K562 (cell line): Measurements from ENCODE around the gene ZNF41.

Experiments
- POLR2A ChIP-seq: fragments of 450-650 bp; conservative IDR thresholded peaks from 2 replicates; pipeline ENCODE4 v1.6.1; 2016
- TF ChIP-seq, protein P1 (sequence below): fragments of 450-650 bp; formaldehyde crosslinking; IDR thresholded peaks from 2 replicates; pipeline ENCODE4 v1.4.0; 2022; ENCODE audit warnings: missing genetic modification characterization
- TF ChIP-seq, protein P2 (sequence below), 3 experiments: IDR thresholded peaks in 2 of 3; conservative IDR thresholded peaks in 1 of 3; 2 replicates each; pipeline ENCODE4 v1.5.1; 2011 to 2012; ENCODE audit warnings: low read length in 3 of 3, mild to moderate bottlenecking in 3 of 3, control low read depth in 2 of 3, improper control_type of control experiment in 1 of 3, inconsistent platforms in 1 of 3, low read depth in 1 of 3, mixed read lengths in 1 of 3, moderate library complexity in 1 of 3; ENCODE audit not compliant: insufficient read depth in 2 of 3

GRCh38 chrX:47499293-47499692 is 16.3 kb upstream of the ZNF41 start:
- TF ChIP-seq, protein P1, sequence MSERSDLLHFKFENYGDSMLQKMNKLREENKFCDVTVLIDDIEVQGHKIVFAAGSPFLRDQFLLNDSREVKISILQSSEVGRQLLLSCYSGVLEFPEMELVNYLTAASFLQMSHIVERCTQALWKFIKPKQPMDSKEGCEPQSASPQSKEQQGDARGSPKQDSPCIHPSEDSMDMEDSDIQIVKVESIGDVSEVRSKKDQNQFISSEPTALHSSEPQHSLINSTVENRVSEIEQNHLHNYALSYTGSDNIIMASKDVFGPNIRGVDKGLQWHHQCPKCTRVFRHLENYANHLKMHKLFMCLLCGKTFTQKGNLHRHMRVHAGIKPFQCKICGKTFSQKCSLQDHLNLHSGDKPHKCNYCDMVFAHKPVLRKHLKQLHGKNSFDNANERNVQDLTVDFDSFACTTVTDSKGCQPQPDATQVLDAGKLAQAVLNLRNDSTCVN = no peak
- TF ChIP-seq, protein P2, sequence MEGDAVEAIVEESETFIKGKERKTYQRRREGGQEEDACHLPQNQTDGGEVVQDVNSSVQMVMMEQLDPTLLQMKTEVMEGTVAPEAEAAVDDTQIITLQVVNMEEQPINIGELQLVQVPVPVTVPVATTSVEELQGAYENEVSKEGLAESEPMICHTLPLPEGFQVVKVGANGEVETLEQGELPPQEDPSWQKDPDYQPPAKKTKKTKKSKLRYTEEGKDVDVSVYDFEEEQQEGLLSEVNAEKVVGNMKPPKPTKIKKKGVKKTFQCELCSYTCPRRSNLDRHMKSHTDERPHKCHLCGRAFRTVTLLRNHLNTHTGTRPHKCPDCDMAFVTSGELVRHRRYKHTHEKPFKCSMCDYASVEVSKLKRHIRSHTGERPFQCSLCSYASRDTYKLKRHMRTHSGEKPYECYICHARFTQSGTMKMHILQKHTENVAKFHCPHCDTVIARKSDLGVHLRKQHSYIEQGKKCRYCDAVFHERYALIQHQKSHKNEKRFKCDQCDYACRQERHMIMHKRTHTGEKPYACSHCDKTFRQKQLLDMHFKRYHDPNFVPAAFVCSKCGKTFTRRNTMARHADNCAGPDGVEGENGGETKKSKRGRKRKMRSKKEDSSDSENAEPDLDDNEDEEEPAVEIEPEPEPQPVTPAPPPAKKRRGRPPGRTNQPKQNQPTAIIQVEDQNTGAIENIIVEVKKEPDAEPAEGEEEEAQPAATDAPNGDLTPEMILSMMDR (IDR thresholded peaks at IDR 0.05 in 2 of 3, conservative IDR thresholded peaks at IDR 0.05 in 1 of 3; ENCODE audit: insufficient read depth in 2 of 3, low read depth in 1 of 3, low read length in 3 of 3) = no peak
- TF ChIP-seq POLR2A = no peak
